ENCODE results near the gene P4HA3.

Gene P4HA3

DNA sequence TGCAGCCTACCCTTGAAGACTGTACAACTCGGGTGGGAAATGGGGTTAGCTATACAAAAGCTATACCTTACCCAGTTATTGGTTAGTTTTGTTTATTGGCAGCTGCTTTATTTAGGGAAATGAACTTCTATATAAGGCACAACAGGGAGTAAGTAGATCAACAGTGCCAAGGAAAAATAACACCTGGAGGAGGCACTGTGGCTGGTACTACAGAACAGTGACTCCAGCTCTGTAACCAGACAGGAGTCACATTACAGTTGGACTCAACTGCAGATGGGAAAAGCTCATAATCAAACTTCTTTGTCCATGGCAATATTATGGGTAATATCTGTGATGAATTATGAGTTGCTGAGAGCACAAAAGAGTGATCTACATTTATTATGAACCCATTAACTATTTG lies 14.0 kb downstream of the P4HA3 start:
- H3K27me3 Mint-ChIP-seq, result peaks cover 13% of the 10 kb centered on the region
- peaks cover 7% of the 10 kb centered on the region for H3K4me1 Mint-ChIP-seq
- no peaks in the 10 kb centered on the region for H3K9me3 Mint-ChIP-seq
- H3K4me3 Mint-ChIP-seq, result no peak overlapping the region
- CTCF ChIA-PET, result interaction anchor here (1.7 kb wide), 1 partner anchor 24 kb away, joined by 4 read pairs; no protein-coding TSS in a partner anchor
- DNase-seq, result no peak
- no peaks in the 10 kb centered on the region for H3K36me3 Mint-ChIP-seq
- H3K27ac Mint-ChIP-seq, result no peak overlapping the region

DNA sequence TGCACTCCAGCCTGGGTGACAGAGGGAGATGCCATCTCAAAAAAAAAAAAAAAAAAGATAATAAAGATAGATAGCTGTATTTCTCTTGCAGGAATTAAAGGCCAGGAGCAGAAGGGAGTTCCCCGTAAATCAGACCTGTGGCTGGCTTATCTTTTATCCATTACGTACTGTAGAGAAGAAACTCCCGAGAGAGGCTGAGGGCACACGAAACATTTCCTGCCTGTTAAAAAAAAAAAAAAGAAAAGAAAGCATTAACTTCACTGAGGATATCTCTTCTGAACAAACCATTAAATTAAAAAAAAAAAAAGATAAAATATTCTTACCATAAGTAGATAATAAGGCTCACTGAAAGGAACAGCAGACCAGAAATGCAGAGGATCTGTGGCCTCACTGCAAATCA lies 22.5 kb downstream of the P4HA3 start:
- CTCF ChIA-PET, result no interaction called here
- Mint-ChIP-seq H3K36me3 (no peaks in the 10 kb centered on the region), H3K27ac (no peak overlapping the region), H3K4me1 (no peaks in the 10 kb centered on the region), H3K4me3 (no peak overlapping the region), H3K27me3 (peaks cover 15% of the 10 kb centered on the region), H3K9me3 (no peaks in the 10 kb centered on the region)
- DNase-seq, result no peak

DNA sequence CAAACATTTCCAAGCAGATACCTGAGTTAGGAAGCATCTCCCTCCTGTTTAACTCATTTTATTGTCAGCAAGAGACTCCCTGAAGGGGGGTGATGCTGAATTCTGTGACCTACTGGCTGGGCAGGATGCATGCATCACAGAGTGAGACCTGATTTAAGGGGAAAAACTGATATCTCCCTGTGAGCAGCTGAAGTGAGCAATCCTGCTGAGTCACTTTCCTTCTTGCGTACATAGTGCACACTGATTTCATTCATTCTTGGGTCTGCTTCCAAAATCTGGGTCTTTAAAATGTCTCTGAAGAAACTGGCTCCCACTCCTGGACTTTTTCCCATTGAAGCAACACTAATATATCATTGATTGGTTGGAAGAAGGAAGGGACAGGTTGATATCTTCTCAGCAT lies 23.3 kb downstream of the P4HA3 start:
- no peaks in the 10 kb centered on the region for H3K4me1 Mint-ChIP-seq
- no peak overlapping the region for H3K4me3 Mint-ChIP-seq
- DNase-seq, result no peak
- no peaks in the 10 kb centered on the region for H3K9me3 Mint-ChIP-seq
- H3K27ac Mint-ChIP-seq, result no peak overlapping the region
- no peaks in the 10 kb centered on the region for H3K36me3 Mint-ChIP-seq
- peaks cover 15% of the 10 kb centered on the region for H3K27me3 Mint-ChIP-seq
- CTCF ChIA-PET, result no interaction called here

DNA sequence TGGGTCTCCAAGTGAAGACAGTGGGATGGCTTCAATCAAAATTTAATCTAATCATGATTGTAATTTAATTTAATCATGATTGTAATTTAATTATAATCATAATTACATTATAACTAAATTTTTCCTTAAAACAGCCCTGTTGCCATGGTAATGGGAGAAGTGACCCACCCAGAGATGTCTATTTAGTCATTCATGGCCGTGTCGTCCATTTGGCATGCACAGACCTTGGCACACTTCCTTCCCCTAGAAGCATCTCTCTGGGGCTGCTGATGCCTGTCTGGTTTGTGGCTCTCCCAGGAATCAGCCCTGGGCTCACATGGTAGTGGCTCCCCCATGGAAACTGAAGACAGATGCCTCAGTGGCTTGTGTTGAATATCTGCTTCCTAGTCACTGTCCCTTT lies 27.0 kb downstream of the P4HA3 start:
- DNase-seq, result no peak
- Mint-ChIP-seq H3K27ac (no peak overlapping the region), H3K27me3 (peaks cover 11% of the 10 kb centered on the region), H3K4me3 (no peak overlapping the region), H3K36me3 (no peaks in the 10 kb centered on the region), H3K4me1 (no peaks in the 10 kb centered on the region), H3K9me3 (no peaks in the 10 kb centered on the region)
- CTCF ChIA-PET, result no interaction called here

DNA sequence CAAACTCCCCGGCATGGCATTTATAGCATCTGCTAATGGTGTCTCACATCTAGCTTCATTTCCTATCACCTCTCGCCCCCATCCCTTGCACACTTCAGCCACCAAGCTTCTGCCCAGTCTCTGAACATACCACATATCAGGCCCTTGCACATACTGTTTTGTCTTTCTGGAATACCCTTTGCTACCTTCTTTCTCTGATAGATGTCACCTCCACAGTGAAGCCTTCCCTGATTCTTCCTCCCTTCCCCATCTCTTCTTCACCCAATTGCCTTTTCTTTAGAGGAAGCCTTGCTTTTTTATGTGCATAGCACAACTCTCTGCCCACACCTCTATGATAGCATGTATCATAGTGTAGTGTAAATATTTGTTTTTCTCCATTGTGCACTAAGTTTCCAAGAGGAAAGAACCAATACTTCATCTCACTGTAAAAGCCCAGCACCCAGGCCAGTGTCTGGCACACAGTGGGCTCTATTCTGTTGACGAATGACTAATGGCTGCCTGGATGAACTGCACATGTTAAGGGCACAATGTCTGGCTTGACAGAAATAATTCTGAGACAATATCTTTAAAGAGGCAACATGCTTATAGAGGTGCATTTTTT lies 27.8 kb downstream of the P4HA3 start:
- no peaks in the 10 kb centered on the region for H3K4me1 Mint-ChIP-seq
- no peaks in the 10 kb centered on the region for H3K9me3 Mint-ChIP-seq
- H3K4me3 Mint-ChIP-seq, result no peak overlapping the region
- H3K27me3 Mint-ChIP-seq, result peaks cover 11% of the 10 kb centered on the region
- CTCF ChIA-PET, result no interaction called here
- no peak overlapping the region for H3K27ac Mint-ChIP-seq
- DNase-seq, result no peak
- H3K36me3 Mint-ChIP-seq, result no peaks in the 10 kb centered on the region

DNA sequence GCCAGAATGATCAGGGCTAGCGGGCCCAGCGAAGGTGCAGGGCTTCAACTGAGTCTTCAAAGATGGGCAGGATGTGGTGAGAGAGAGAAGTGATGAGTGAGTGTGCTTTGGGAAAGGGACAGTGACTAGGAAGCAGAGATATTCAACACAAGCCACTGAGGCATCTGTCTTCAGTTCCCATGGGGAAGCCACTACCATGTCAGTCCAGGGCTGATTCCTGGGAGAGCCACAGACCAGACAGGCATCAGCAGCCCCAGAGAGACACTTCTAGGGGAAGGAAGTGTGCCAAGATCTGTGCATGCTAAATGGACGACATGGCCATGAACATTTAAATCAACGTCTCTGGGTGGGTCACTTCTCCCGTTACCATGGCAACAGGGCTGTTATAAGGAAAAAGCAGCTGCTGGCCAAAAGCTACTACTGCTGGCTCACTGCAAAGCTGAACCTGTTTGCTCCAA lies 28.5 kb downstream of the P4HA3 start:
- DNase-seq, result no peak
- CTCF ChIA-PET, result no interaction called here
- H3K9me3 Mint-ChIP-seq, result no peaks in the 10 kb centered on the region
- H3K4me1 Mint-ChIP-seq, result no peaks in the 10 kb centered on the region
- no peak overlapping the region for H3K27ac Mint-ChIP-seq
- no peaks in the 10 kb centered on the region for H3K36me3 Mint-ChIP-seq
- H3K27me3 Mint-ChIP-seq, result peaks cover 11% of the 10 kb centered on the region
- no peak overlapping the region for H3K4me3 Mint-ChIP-seq

DNA sequence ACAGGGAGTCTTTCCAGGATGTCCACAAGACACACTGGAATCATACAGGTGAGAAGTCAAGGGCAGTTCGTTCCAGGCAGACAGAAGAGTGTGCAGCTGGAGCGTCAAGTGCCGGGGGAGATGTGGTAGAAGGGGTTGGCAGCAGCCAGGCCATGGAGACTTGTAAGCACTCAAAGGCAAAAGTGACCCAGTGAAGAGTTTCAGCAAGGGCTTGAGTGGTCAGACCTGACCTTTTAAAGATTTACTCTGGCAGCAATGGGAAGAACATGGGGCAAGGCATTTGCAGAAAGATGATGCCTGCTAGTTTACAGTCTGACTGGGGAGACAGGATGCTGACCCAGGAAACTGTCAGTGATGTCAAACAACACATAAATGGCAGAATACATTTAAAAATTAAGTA lies 29.0 kb downstream of the P4HA3 start:
- DNase-seq, result no peak
- Mint-ChIP-seq H3K36me3 (no peaks in the 10 kb centered on the region), H3K4me3 (no peak overlapping the region), H3K27ac (no peak overlapping the region), H3K4me1 (no peaks in the 10 kb centered on the region), H3K27me3 (peaks cover 11% of the 10 kb centered on the region), H3K9me3 (no peaks in the 10 kb centered on the region)
- CTCF ChIA-PET, result no interaction called here

DNA sequence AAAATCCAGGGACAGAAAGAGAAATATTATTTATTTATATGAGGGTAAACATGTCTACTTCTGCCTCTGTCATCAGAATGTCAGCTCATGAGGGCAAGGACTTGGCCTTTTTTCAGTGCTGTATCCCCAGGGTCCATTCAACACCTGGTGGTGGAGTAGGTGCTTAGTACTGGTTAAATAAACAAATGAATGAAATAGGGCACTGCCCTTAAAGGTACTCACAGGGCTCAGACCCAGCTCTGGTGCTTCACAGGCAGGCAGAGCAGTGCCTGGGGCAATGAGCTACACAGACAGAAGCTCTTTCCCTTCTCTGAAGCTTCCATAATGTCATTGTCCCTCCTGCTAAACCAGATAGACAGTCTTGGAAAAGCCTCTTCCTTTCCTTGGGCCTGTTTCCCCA lies 30.9 kb downstream of the P4HA3 start:
- Mint-ChIP-seq H3K27me3 (peaks cover 3% of the 10 kb centered on the region), H3K4me1 (no peaks in the 10 kb centered on the region), H3K4me3 (no peak overlapping the region), H3K9me3 (no peaks in the 10 kb centered on the region), H3K27ac (no peak overlapping the region), H3K36me3 (no peaks in the 10 kb centered on the region)
- DNase-seq, result no peak
- CTCF ChIA-PET, result no interaction called here

DNA sequence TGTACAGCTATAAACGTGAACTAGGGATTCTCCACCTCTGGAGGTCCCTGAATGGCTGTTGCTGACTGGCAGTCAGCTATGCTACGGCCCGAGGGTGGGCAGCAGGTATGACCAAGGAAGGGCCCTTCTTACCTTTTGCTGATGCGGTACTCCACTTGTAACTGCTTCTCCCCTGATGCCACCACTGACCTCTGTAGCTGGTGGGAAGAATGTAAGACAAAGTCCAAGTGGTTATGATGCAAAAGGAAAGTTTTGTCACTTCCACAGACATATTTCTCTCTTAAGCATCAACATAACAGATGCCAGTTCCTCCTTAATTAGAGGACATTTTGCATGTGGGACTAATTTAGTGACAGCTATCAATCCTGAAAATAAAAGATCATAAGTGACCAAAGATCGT lies 32.2 kb downstream of the P4HA3 start:
- Mint-ChIP-seq H3K27me3 (peaks cover 2% of the 10 kb centered on the region), H3K4me3 (no peak overlapping the region), H3K9me3 (no peaks in the 10 kb centered on the region), H3K4me1 (no peaks in the 10 kb centered on the region), H3K27ac (no peak overlapping the region), H3K36me3 (no peaks in the 10 kb centered on the region)
- no peak for DNase-seq
- CTCF ChIA-PET, result interaction anchor here (2.0 kb wide), 1 partner anchor 24 kb away, joined by 5 read pairs; no protein-coding TSS in a partner anchor

DNA sequence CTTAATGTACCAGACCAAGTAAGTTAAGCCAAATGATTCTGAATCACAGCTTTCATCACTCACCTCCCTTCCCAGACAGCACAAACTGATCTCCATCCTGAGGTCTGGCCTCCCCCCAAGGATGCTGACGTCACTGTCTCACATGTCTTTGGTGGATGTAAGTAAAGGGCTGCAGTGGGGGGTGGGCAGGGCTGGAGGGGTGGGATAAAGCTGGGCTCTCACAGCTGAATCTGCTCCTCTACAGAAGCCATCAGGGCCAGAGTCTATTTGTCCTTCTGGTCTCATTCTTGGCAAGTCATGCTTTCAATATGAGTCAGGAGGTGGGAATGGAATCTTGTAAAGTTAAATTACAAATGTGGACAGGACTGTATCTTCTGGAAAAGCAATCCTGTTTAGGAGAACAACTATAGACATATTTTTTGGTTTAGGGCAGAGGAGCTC lies 32.7 kb downstream of the P4HA3 start:
- CTCF ChIA-PET, result interaction anchor here (2.0 kb wide), 1 partner anchor 23 kb away, joined by 5 read pairs; no protein-coding TSS in a partner anchor
- DNase-seq, result no peak
- H3K27me3 Mint-ChIP-seq, result peaks cover 6% of the 10 kb centered on the region
- no peaks in the 10 kb centered on the region for H3K36me3 Mint-ChIP-seq
- H3K4me3 Mint-ChIP-seq, result no peak overlapping the region
- no peaks in the 10 kb centered on the region for H3K4me1 Mint-ChIP-seq
- H3K9me3 Mint-ChIP-seq, result no peaks in the 10 kb centered on the region
- H3K27ac Mint-ChIP-seq, result no peak overlapping the region

DNA sequence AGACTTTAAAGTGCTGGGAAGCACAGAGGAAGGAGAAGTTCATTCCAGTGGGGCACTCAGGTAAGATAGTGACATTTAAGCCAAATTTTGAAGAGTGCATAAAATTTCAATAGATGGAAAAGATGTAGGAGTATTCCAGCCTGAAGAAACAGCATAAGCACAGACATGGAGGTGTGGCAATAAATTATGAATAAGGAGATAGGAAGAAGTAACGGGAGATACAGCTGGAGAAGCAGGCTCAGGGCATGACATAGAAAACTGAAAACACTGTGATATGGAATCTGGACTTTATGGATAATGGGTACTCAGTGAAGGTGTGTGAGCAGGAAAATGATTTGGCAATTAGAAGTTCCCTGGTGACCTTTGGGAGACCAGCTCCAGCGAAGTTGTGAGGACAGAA lies 33.3 kb downstream of the P4HA3 start:
- CTCF ChIA-PET, result interaction anchor here (2.0 kb wide), 1 partner anchor 22 kb away, joined by 5 read pairs; no protein-coding TSS in a partner anchor
- H3K36me3 Mint-ChIP-seq, result no peaks in the 10 kb centered on the region
- H3K27ac Mint-ChIP-seq, result no peak overlapping the region
- H3K9me3 Mint-ChIP-seq, result no peaks in the 10 kb centered on the region
- H3K4me3 Mint-ChIP-seq, result no peak overlapping the region
- no peaks in the 10 kb centered on the region for H3K4me1 Mint-ChIP-seq
- H3K27me3 Mint-ChIP-seq, result peaks cover 6% of the 10 kb centered on the region
- DNase-seq, result no peak

DNA sequence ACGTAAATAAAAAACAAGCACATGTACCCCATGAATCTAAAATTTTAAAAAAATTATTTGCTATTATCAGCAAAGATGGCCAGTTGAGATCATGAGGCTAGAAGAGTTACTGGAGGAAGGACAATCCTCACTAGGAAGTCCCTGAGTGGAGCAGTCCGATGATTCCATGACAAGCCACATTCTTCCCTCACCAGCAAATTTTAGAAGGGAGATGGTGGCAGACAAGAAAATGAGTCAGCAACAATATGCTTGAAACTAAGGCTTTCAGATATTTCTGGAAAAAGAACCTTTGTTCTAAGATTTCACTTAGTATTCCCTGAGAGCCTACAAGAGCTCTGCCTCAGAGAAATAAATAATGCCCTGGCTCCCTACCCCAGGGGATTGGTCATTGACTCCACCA lies 34.9 kb downstream of the P4HA3 start:
- CTCF ChIA-PET, result interaction anchor here (0.6 kb wide), 1 partner anchor 34 kb away, joined by 3 read pairs; no protein-coding TSS in a partner anchor
- Mint-ChIP-seq H3K4me1 (no peaks in the 10 kb centered on the region), H3K9me3 (no peaks in the 10 kb centered on the region), H3K36me3 (no peaks in the 10 kb centered on the region), H3K27me3 (peaks cover 9% of the 10 kb centered on the region), H3K27ac (no peak overlapping the region), H3K4me3 (no peak overlapping the region)
- DNase-seq, result no peak

DNA sequence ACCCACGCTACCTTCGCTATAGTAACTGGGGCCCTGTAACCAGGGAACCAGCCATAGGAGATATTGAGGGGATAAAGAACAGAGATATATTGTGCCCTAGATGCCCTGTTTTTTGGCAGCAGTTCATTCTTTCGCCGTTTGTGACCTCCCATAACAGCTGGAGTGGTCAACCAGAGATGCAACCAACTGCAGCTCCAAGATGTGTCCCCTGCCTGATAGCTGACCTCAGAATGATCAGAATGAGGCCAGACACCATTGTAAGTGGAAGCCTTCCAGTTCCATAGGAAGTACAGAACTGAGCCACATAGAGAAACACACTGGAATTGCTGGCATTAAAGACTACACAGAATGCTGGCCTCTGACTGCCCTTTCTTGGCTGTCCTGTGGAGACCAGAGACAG lies 39.2 kb downstream of the P4HA3 start:
- no peaks in the 10 kb centered on the region for H3K36me3 Mint-ChIP-seq
- H3K9me3 Mint-ChIP-seq, result no peaks in the 10 kb centered on the region
- no peak for DNase-seq
- H3K27ac Mint-ChIP-seq, result no peak overlapping the region
- CTCF ChIA-PET, result no interaction called here
- H3K4me3 Mint-ChIP-seq, result no peak overlapping the region
- peaks cover 13% of the 10 kb centered on the region for H3K27me3 Mint-ChIP-seq
- H3K4me1 Mint-ChIP-seq, result peaks cover 12% of the 10 kb centered on the region

DNA sequence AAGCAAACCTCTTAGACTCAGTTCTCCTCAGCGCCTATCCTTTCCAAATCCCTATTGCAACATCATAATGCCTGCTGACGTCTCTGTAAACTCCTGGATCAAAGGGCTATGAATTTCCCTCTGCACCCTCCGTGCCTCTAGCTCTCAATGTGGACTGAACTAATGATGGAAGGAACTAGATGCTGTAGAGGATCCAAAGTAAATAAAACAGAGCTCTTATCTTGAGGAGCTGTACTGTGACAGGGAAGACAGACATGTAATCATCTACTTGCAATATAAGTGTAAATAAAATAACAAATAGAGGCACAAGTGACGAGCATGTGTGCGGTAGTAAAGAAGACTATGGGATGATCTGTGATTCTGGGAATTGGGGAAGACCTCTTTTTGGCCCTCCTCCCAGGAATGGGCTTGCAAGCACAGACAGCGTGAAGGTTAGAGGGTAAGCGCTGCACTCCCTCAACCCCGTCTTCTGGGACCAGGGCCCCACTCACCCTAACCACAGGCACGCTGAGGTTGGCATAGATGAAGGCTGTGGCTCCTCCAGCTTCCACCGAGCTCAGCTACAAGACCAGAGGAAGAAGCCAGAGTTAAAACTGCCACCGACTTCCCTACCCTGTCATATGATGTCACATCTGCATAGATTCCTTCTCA lies 42.2 kb downstream of the P4HA3 start:
- Mint-ChIP-seq H3K27ac (no peak overlapping the region), H3K36me3 (no peaks in the 10 kb centered on the region), H3K9me3 (no peaks in the 10 kb centered on the region), H3K4me1 (peaks cover 12% of the 10 kb centered on the region), H3K4me3 (no peak overlapping the region), H3K27me3 (peaks cover 12% of the 10 kb centered on the region)
- DNase-seq, result no peak
- CTCF ChIA-PET, result interaction anchor here (0.8 to 1.6 kb wide), 4 partner anchors 14 to 180 kb away, joined by 3 to 12 read pairs (median 4); no protein-coding TSS in a partner anchor

DNA sequence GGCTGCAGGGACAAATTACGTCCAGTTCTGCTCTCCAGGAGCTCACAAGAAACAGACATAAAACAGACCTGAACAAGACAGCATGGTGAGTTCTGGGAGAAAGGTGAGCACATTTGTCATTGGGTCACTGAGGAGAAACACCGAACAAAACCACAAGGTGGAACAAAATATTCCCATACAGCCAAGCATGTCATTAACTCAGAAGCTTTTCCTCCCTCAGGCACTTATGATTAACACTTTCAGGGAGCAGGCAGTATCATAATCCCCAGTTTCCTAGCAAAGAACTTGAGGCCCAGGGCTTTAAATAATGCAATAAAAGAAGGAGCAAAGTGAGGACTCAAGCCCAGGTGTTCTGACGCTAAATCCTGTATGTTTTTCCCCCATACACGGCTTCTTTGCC lies 43.0 kb downstream of the P4HA3 start:
- Mint-ChIP-seq H3K9me3 (no peaks in the 10 kb centered on the region), H3K4me3 (no peak overlapping the region), H3K4me1 (peaks cover 12% of the 10 kb centered on the region), H3K36me3 (no peaks in the 10 kb centered on the region), H3K27ac (no peak overlapping the region), H3K27me3 (peaks cover 7% of the 10 kb centered on the region)
- CTCF ChIA-PET, result interaction anchor here (0.8 to 1.2 kb wide), 2 partner anchors 16 to 53 kb away, joined by 3 read pairs; no protein-coding TSS in a partner anchor
- no peak for DNase-seq
